Measurements from ENCODE around the gene HSPD1.

- no peak for TF ChIP-seq YY1 (IDR thresholded peaks at IDR 0.05; ENCODE audit: low read depth)
- no peak for TF ChIP-seq EP300 (IDR thresholded peaks at IDR 0.05; ENCODE audit: borderline replicate concordance)
- TF ChIP-seq REST (IDR thresholded peaks at IDR 0.05; ENCODE audit: low read depth) = no peak
- TF ChIP-seq MAX (IDR thresholded peaks at IDR 0.05) = no peak
- TF ChIP-seq TAF1 (IDR thresholded peaks at IDR 0.05; ENCODE audit: low read depth) = no peak
- TF ChIP-seq TCF12 (IDR thresholded peaks at IDR 0.05; ENCODE audit: low read depth) = no peak
- no peak for TF ChIP-seq RAD21 (IDR thresholded peaks at IDR 0.05; ENCODE audit: low read depth)
- no peak for TF ChIP-seq CREB1 (IDR thresholded peaks at IDR 0.05; ENCODE audit: low read depth)
These were observed 7.0 kb upstream of the HSPD1 start for GRCh38 chr2:197506658-197507057.

Measured in Ishikawa (cell line).